GM12878 (cell line): ENCODE measurements around the gene CTAGE9. TPM values are rescaled to one million over a fixed set of nuclear protein-coding genes. Genes with fewer than 3 reads are reported as not detected.

Experiments used
- ATAC-seq: fragments of 200-7000 bp; cut with Tn5 transposase; 3 replicates; pipeline ENCODE4 v1.9.1; 2020; ENCODE audit warnings: mild to moderate bottlenecking, moderate library complexity
- BruUV-seq: library from RNA; stranded (reverse); fragments of 400-500 nt; replicated peaks from 2 replicates; lab custom pipeline; 2021; lab: Mats Ljungman, UMichigan
- CTCF ChIA-PET: fragments of 300-600 bp; sonication (Branson Sonifier 250); formaldehyde crosslinking; extraction: SDS; loops from one replicate; lab custom pipeline; 2021; ENCODE audit warnings: inconsistent platforms; lab: Yijun Ruan, JAX
- POLR2A ChIA-PET: fragments of 350-600 bp; formaldehyde crosslinking; extraction: SDS; loops from one replicate; lab custom pipeline; 2021; ENCODE audit warnings: inconsistent platforms; lab: Charles Lee
- RAD21 ChIA-PET: fragments of 300-600 bp; sonication (Branson Sonifier 250); formaldehyde crosslinking; loops from one replicate; lab custom pipeline; 2023; ENCODE audit warnings: antibody characterized with exemption; ENCODE audit not compliant: unreplicated experiment; lab: Charles Lee
- SMC1A ChIA-PET: fragments of 300-600 bp; sonication (Branson Sonifier 250); formaldehyde crosslinking; loops from one replicate; lab custom pipeline; 2023; ENCODE audit not compliant: unreplicated experiment, uncharacterized antibody; lab: Charles Lee
- DNase-seq: peaks from one replicate; pipeline ENCODE4 v3.0.0-alpha.2; 2011; ENCODE audit warnings: low read depth, low spot score
- FAIRE-seq: peaks from 3 replicates; lab custom pipeline; 2011; peaks lifted over from hg19 to GRCh38; lab: Jason Lieb, UNC
- H2AFZ ChIP-seq: 2 replicates; pipeline ENCODE4 v1.6.0; 2011; ENCODE audit warnings: low read depth, low read length, control low read depth; ENCODE audit not compliant: control insufficient read depth
- H3K27ac ChIP-seq: 2 replicates; pipeline ENCODE4 v1.5.1; 2011; ENCODE audit warnings: control low read depth; ENCODE audit not compliant: control insufficient read depth, insufficient read depth
- H3K27me3 ChIP-seq, 2 experiments: replicated peaks in 1 of 2; 2 replicates each; pipeline versions ENCODE4 v1.6.0 to v1.6.1; 2011; ENCODE audit warnings: low read length in 1 of 2; ENCODE audit not compliant: control insufficient read depth in 2 of 2, insufficient read depth in 2 of 2
- H3K36me3 ChIP-seq, 2 experiments: 2 replicates each; pipeline ENCODE4 v1.5.1; 2011; ENCODE audit warnings: low read length in 1 of 2; ENCODE audit not compliant: control insufficient read depth in 2 of 2, insufficient read depth in 2 of 2
- H3K4me1 ChIP-seq: 2 replicates; pipeline ENCODE4 v1.6.1; 2011; ENCODE audit warnings: mild to moderate bottlenecking, low read length, moderate library complexity, mixed read lengths; ENCODE audit not compliant: control insufficient read depth, insufficient read depth
- H3K4me2 ChIP-seq: 2 replicates; pipeline ENCODE4 v1.6.0; 2011; ENCODE audit warnings: control low read depth; ENCODE audit not compliant: control insufficient read depth, insufficient read depth
- H3K4me3 ChIP-seq: fragments of 200-600 bp; sonication (generic); 2 replicates; pipeline ENCODE4 v1.5.1; 2016
- H3K79me2 ChIP-seq: 2 replicates; pipeline ENCODE4 v1.6.0; 2011; ENCODE audit warnings: low read length; ENCODE audit not compliant: control insufficient read depth, insufficient read depth
- H3K9ac ChIP-seq: 2 replicates; pipeline ENCODE4 v1.8.0; 2011; ENCODE audit warnings: low read length, control low read depth, mixed read lengths; ENCODE audit not compliant: control insufficient read depth, insufficient read depth
- H3K9me3 ChIP-seq: replicated peaks from 3 replicates; pipeline ENCODE4 v1.5.1; 2011; ENCODE audit warnings: mild to moderate bottlenecking, low read length; ENCODE audit not compliant: control insufficient read depth, insufficient read depth
- H4K20me1 ChIP-seq: 2 replicates; pipeline ENCODE4 v1.6.0; 2011; ENCODE audit not compliant: control insufficient read depth, insufficient read depth
- MYC ChIP-seq: IDR thresholded peaks from 2 replicates; pipeline ENCODE4 v1.6.1; 2011; ENCODE audit warnings: mild to moderate bottlenecking, low read length, moderate library complexity, inconsistent platforms; ENCODE audit not compliant: insufficient read depth, insufficient replicate concordance, insufficient read length, severe bottlenecking
- WGBS: methylation state at CpG from one replicate; pipeline ENCODE4 v1.1.6; 2016; ENCODE audit warnings: low lambda C conversion rate; ENCODE audit not compliant: insufficient replicate concordance, insufficient coverage; ENCODE audit errors: missing lambda C conversion rate; 5-methylcytosine and 5-hydroxymethylcytosine counted together
- in situ Hi-C: fragments of 300-500 bp; cut with MboI; formaldehyde crosslinking; loops from 9 replicates; pipeline ENCODE4 v1.14.3; 2018; ENCODE audit warnings: mixed read lengths
- intact Hi-C: fragments of 100-400 bp; cut with micrococcal nuclease; formaldehyde crosslinking; loops from one replicate; pipeline ENCODE4 v1.14.2; 2022; ENCODE audit not compliant: unreplicated experiment
- polyA plus RNA-seq, 11 experiments: library from polyadenylated mRNA; depleted of rRNA in 4 of 11; unstranded in 6 of 11; stranded (reverse) in 5 of 11; fragments of >200 nt; fragmentation: Nextera tagmentation in 4 of 11; fragmentation: Illumina TruSeq in 1 of 11; extraction: Ambion mirVana in 4 of 11; extraction: Trizol in 1 of 11; gene quantifications; 1 replicate in 1 of 11; 2 replicates in 10 of 11; pipeline versions ENCODE4 v1.2.1 to v1.2.3, GENCODE V29; 2011 to 2016; ENCODE audit warnings: inconsistent platforms in 2 of 11, missing spikeins in 2 of 11, low read depth in 1 of 11
- total RNA-seq, 4 experiments: library from RNA; depleted of rRNA in 3 of 4; stranded (reverse); fragments of >200 nt in 3 of 4; fragmentation: Illumina TruSeq in 1 of 4; extraction: Trizol in 1 of 4; gene quantifications; 2 replicates each; pipeline versions ENCODE4 v1.2.1 to v1.2.3, GENCODE V29; 2013 to 2021
- TF ChIP-seq, protein P1 (sequence below): fragments of 450-650 bp; IDR thresholded peaks from 2 replicates; pipeline ENCODE4 v1.6.1; 2017; ENCODE audit warnings: antibody characterized with exemption, mild to moderate bottlenecking, moderate library complexity
- TF ChIP-seq, protein P2 (sequence below): fragments of 450-650 bp; IDR thresholded peaks from 2 replicates; pipeline ENCODE4 v1.6.1; 2017; ENCODE audit warnings: mild to moderate bottlenecking

The CTAGE9 gene
- total and polyA plus RNA-seq, 10 of the 15 experiments (the other 5 are each of a cell fraction or from before 2014, with no cell fraction given) = 0.06 TPM; not detected in 9

DNA sequence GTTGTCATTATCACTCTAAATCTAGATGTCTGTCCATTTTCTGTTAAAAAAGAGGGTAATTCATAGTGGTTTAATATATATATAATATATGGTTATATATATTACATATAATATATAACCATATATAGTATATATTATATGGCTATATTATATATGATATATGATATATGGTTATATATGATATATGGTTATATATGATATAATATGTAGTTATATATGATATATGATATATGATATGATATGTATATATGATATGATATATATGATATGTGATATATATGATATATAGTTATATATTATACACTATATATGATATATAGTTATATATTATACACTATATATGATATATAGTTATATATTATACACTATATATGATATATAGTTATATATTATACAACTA, 18.2 kb downstream of the CTAGE9 start (continued):
- TF ChIP-seq, protein P1, sequence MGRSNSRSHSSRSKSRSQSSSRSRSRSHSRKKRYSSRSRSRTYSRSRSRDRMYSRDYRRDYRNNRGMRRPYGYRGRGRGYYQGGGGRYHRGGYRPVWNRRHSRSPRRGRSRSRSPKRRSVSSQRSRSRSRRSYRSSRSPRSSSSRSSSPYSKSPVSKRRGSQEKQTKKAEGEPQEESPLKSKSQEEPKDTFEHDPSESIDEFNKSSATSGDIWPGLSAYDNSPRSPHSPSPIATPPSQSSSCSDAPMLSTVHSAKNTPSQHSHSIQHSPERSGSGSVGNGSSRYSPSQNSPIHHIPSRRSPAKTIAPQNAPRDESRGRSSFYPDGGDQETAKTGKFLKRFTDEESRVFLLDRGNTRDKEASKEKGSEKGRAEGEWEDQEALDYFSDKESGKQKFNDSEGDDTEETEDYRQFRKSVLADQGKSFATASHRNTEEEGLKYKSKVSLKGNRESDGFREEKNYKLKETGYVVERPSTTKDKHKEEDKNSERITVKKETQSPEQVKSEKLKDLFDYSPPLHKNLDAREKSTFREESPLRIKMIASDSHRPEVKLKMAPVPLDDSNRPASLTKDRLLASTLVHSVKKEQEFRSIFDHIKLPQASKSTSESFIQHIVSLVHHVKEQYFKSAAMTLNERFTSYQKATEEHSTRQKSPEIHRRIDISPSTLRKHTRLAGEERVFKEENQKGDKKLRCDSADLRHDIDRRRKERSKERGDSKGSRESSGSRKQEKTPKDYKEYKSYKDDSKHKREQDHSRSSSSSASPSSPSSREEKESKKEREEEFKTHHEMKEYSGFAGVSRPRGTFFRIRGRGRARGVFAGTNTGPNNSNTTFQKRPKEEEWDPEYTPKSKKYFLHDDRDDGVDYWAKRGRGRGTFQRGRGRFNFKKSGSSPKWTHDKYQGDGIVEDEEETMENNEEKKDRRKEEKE = no peak
- no peak for TF ChIP-seq MYC
- TF ChIP-seq, all 136 proteins: peak for 0

DNA sequence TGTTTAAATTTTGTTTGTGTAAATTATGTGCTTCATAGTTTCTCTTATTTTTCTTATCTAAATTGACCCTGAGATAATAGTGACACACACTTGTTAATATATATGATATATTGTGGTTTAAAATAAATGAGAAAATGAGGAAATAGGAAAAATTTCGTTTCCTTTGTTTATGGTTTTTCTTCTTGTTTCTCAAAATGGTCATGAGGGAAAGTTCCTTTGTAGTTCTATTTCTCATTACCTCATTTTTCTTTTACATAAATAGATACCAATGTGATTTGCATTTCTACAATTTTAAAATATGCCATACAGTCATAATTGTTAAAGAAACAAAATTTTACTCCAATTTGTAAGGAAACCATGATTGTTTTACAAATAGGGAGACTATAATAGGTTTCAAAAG, 18.8 kb downstream of the CTAGE9 start:
- FAIRE-seq = no peak
- no peaks in the 10 kb centered on the region for H4K20me1 ChIP-seq

More for the DNA sequence above, 18.8 kb downstream of the CTAGE9 start:
- intact Hi-C loops = no loop called here
- Histone ChIP-seq H3K4me1 (no peaks in the 10 kb centered on the region), H3K79me2 (no peaks in the 10 kb centered on the region), H3K27me3 (no peaks in the 10 kb centered on the region; a peak in 1 of 4 replicates), H3K4me3 (no peak overlapping the region), H3K9ac (no peak overlapping the region), H2AFZ (no peak overlapping the region), H3K9me3 (no peaks in the 10 kb centered on the region), H3K36me3 (no peaks in the 10 kb centered on the region), H3K27ac (no peak overlapping the region), H3K4me2 (no peak overlapping the region)
- in situ Hi-C loops = loop anchor here (10.0 kb wide), 1 partner anchor 223 kb away; no protein-coding TSS in a partner anchor
- no TSS peak for BruUV-seq
- DNase-seq = no peak
- ChIA-PET RAD21 (no interaction called here), CTCF (no interaction called here), POLR2A (no interaction called here), SMC1A (no interaction called here)
- TF ChIP-seq, protein P2, sequence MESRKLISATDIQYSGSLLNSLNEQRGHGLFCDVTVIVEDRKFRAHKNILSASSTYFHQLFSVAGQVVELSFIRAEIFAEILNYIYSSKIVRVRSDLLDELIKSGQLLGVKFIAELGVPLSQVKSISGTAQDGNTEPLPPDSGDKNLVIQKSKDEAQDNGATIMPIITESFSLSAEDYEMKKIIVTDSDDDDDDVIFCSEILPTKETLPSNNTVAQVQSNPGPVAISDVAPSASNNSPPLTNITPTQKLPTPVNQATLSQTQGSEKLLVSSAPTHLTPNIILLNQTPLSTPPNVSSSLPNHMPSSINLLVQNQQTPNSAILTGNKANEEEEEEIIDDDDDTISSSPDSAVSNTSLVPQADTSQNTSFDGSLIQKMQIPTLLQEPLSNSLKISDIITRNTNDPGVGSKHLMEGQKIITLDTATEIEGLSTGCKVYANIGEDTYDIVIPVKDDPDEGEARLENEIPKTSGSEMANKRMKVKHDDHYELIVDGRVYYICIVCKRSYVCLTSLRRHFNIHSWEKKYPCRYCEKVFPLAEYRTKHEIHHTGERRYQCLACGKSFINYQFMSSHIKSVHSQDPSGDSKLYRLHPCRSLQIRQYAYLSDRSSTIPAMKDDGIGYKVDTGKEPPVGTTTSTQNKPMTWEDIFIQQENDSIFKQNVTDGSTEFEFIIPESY = no peak
- 0% methylated on average over 1 of the region's 1 CpG for WGBS
- no peak for ATAC-seq
